T follicular helper cell (primary cell): Measurements from ENCODE around the gene SF1.

ENCODE experiments used
- DNase-seq: peaks from one replicate; pipeline ENCODE4 v3.0.0-alpha.2; 2020; ENCODE audit warnings: low read depth

SF1 gene

GRCh38 chr11:64801158-64801464 is 22.8 kb upstream of the SF1 start:
- DNase-seq = no peak

DNA sequence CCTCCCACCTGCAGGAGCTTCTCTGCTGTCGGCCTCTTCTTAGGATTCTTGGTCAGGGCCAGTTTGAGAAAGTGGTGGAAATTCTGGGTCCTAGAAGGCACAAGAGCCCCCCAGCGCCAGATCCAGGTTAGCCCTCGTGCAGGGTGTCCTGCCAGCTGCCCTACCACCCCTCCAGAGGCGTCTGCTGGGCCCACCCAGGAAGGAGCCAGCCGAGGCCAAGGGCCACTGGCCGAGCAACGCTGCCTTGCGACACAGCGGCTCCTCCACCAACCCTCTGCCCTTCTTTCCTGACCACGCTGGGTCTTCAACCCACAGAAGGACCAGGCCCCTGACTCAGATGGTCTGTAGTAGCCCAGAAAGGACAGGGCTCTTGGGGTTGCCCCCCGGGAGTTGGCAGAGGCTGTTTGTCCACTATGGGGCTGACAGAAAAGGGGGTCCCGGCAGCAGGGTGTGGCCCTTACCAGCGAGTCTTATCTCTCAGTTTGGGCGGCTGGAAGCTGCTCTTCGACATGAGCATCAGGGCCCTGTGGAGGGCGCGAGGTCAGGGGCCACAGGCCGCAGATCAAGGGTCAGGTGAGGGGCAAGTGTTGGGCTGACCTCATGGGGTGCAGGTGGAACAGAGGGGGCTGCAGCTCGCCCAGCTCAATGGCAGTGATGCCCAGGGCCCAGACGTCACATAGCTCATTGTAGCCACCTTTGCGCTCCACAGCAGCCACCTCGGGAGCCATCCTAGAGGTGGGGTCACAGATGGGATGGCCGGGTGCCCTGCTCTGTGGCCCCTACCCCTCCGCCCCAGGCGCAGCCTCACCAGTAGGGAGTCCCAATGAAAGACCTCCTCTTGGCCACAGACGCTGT is 22.2 kb upstream of the SF1 start:
- DNase-seq = no peak

GRCh38 chr11:64799623-64800302 is 21.4 kb upstream of the SF1 start:
- no peak for DNase-seq

GRCh38 chr11:64799256-64799622 is 20.9 kb upstream of the SF1 start:
- no peak for DNase-seq

DNA sequence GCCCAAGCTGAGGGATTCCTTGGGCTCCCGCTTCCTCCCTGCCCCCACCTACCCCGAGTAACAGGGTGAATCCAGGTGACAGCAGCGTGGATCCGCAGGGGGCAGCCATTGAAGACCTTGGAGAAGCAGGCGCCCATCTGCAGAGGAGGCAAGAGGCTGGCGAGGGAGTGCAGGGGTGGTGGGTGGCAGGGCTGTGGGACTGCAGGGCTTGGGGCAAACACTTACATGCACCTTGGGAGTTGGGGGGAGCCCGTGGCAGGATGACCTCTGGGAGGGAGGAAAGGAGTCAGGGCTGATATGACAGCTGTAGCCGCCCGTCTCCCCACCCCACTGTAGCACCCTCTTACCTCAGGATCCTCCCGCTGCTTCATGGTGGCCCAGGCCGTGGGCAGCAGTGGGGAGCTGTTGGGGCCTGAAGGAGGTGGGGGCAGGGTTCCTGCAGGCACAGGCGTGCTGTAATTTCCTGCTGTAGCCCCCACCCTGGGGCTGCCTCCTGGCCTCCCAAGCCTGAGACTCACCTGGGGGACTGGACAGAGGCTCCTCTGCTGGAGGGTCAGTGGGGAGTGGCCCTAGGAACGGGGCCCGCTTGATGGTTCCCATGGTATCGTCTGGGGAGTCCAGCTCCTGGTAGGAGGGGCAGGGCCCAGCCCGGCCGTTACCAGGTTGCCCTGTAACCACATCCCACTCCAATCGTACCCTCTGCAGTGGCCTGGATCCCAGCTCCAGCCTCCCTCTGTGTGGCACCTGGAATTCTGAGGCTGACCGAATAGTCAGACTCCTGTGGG is 18.6 kb upstream of the SF1 start:
- no peak for DNase-seq

DNA sequence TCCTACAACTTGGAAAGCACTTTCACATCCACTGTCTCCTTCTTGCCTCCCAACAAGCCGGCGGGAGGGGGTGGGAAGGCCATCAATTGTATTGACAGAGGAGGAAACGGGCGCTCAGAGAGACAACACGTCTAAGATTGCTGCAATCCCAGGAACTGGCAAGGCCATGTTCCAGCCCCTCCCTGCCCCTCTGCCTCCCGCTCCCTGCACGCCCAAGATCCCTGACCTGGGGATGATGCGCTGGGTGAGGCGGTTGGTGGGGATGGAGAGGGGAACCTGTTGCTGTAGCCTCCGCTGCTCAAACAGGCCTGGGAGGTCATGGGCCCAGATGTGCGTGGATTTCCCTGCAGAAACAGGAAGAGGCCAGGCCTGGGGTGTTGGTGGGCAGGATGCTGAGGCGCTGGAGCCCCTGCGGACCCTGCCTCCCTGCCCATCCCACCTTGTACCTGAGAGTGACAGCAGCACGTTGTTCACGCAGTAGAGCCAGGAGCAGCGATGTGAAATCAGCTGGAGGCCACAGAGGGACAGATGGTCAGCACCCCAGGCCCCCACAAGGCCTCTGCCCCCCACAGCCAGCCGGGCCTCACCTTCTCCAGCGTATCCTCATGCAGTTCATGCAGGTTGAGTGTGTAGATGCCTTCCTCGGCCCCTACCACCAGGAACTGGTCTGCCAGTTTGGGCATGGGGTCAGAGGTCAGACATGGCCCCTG is 17.9 kb upstream of the SF1 start:
- DNase-seq = no peak

DNA sequence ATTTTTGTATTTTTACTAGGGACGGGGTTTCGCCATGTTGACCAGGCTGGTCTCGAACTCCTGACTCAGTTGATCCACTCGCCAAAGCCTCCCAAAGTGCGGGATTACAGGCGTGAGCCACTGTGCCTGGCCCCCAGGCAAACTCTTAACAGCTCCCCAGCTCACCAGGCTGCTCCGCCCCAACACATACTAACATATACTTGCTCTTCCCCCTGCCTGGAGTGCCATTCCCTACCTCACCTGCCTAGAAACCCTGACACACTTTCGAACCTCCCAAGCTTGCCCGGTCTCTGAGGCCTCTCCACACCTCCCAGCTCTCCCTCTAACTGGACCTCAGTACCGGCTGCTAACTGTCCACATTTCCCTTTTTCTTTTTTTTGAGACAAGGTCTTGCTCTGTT is 16.2 kb upstream of the SF1 start:
- no peak for DNase-seq

GRCh38 chr11:64793271-64794160 is 15.2 kb upstream of the SF1 start:
- DNase-seq = no peak

DNA sequence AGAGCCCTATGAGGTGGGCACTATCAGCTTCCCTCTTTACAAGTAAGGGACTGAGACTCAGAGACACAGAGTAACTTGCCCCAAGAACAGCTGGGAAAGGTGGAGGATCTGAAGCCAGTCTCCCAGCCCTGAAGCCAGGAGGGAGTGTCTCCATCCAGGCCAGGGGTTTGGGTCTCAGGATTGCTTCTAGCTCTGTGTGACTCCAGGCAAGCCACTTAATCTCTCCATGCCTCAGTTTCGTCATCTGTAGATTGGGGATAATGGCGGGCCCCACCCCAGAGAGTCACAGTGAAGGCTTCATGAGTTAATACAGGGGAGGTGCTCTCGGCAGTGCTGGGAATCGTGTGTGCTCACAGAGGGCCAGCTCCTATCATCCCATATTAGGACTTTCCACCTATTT is 14.1 kb upstream of the SF1 start:
- no peak for DNase-seq

GRCh38 chr11:64791781-64792291 is 13.5 kb upstream of the SF1 start:
- no peak for DNase-seq

GRCh38 chr11:64790205-64791095 is 12.1 kb upstream of the SF1 start:
- DNase-seq = no peak

- DNase-seq = no peak
Measured at GRCh38 chr11:64789331-64790204, 11.2 kb upstream of the SF1 start.

- no peak for DNase-seq
Measured at GRCh38 chr11:64788321-64789215, 10.2 kb upstream of the SF1 start.

- no peak for DNase-seq
Measured at GRCh38 chr11:64787526-64788320, 9.4 kb upstream of the SF1 start.

GRCh38 chr11:64786308-64786707 is 8.0 kb upstream of the SF1 start:
- DNase-seq = no peak

DNA sequence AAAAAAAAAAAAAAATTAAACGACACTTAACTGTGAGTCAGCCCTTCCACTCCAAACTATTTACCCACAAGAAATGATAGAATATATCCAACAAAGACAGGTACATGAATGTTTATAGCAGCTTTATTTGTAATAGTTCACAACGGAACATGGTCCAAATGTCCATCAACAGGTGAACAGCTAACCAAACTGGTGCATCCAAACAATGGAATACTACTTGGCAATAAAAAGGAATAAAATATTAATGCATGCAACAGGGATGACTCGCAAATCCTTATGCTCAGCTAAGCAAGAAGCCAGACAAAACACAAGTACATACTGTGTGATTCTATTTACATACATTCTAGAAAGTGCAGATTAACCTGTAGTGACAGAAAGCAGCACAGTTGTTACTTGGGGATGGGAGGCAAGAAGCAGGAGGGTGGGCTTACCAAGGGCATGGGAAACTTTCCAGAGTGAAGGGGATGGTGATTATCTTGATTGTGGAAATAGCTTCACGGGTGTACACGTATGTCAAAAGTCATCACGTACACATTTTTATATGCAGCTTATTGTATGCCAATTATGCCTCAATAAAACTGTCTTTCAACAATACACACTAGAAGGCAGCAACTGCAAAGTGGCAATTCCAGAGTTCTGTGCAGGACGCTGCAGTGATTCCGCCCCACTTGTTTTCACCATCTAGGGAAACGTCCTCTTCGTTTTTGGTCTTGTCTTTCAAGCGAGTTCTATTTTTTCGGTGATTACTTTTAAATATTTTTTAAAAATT is 6.7 kb upstream of the SF1 start:
- DNase-seq = no peak

GRCh38 chr11:64778223-64778472 is 194 bp downstream of the SF1 start:
- no peak for DNase-seq
